Esophagus squamous epithelium (tissue), 4 donors: ENCODE measurements around the gene DUSP18.

Source experiments
- POLR2A ChIP-seq, 4 donors: fragments of 450-650 bp; IDR thresholded peaks; one replicate each; pipeline ENCODE4 v1.6.1; 2017; ENCODE audit warnings: antibody characterized with exemption in 4 of 4, mild to moderate bottlenecking in 4 of 4, moderate library complexity in 3 of 4
- TF ChIP-seq, protein P1 (sequence below), 6 experiments: fragments of 450-650 bp in 4 of 6; fragments of 200-600 bp in 2 of 6; sonication (generic) in 2 of 6; IDR thresholded peaks; one replicate each; pipeline ENCODE4 v1.5.1; 2016 to 2019; ENCODE audit warnings: antibody characterized with exemption in 6 of 6, mild to moderate bottlenecking in 4 of 6, moderate library complexity in 4 of 6

DNA sequence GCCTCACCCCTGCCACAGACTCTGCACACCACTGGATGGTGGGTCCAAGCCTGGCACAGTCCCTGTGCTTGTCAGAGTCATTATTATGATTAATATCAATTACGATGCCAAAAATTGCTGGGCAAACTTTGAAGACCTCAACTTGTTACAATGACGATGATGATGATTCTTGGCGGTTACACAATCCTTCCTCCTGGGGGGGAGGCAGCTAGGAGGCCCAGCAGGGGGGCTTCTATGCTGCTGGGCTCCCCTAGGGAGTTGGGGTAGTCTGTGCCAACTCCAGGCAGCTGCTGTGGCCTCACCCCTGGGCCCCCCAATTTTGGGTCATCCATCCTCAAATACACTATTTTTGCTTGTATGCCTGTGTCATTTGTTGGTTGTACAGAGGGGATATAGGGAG lies 20.1 kb downstream of the DUSP18 start:
- TF ChIP-seq, protein P1, sequence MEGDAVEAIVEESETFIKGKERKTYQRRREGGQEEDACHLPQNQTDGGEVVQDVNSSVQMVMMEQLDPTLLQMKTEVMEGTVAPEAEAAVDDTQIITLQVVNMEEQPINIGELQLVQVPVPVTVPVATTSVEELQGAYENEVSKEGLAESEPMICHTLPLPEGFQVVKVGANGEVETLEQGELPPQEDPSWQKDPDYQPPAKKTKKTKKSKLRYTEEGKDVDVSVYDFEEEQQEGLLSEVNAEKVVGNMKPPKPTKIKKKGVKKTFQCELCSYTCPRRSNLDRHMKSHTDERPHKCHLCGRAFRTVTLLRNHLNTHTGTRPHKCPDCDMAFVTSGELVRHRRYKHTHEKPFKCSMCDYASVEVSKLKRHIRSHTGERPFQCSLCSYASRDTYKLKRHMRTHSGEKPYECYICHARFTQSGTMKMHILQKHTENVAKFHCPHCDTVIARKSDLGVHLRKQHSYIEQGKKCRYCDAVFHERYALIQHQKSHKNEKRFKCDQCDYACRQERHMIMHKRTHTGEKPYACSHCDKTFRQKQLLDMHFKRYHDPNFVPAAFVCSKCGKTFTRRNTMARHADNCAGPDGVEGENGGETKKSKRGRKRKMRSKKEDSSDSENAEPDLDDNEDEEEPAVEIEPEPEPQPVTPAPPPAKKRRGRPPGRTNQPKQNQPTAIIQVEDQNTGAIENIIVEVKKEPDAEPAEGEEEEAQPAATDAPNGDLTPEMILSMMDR (IDR thresholded peaks at IDR 0.05), result no peak
- TF ChIP-seq POLR2A (IDR thresholded peaks at IDR 0.05), result no peak
